Neural cell (in vitro differentiated cells): ENCODE results near the gene OLFM4. TPM values are rescaled to one million over a fixed set of nuclear protein-coding genes. Genes with fewer than 3 reads are reported as not detected.

Experiments used
- H2AFZ ChIP-seq: fragments of 200-600, 300-800 bp; sonication (generic), shearing (Covaris generic); 2 replicates; pipeline ENCODE4 v1.6.0; 2014; ENCODE audit warnings: low read depth, mild to moderate bottlenecking, antibody characterized with exemption, low read length, moderate library complexity
- H3F3A ChIP-seq: fragments of 200-600 bp; shearing (Covaris generic); 2 replicates; pipeline ENCODE4 v1.6.1; 2016; ENCODE audit warnings: mild to moderate bottlenecking, moderate library complexity, mixed read lengths, antibody characterized with exemption, low read length; ENCODE audit not compliant: insufficient read depth, poor library complexity, severe bottlenecking
- H3K27ac ChIP-seq: fragments of 200-600, 300-800 bp; sonication (generic), shearing (Covaris generic); 2 replicates; pipeline ENCODE4 v1.5.1; 2014; ENCODE audit warnings: mild to moderate bottlenecking, low read length, moderate library complexity
- H3K27me3 ChIP-seq: fragments of 300-800, 200-600 bp; sonication (generic), shearing (Covaris generic); 2 replicates; pipeline ENCODE4 v1.6.0; 2014; ENCODE audit warnings: mild to moderate bottlenecking, low read depth, low read length, moderate library complexity; ENCODE audit not compliant: insufficient read depth
- H3K36me3 ChIP-seq: fragments of 300-800, 200-600 bp; sonication (generic), shearing (Covaris generic); 2 replicates; pipeline ENCODE4 v1.5.1; 2014; ENCODE audit warnings: mild to moderate bottlenecking, antibody characterized with exemption, low read length, moderate library complexity; ENCODE audit not compliant: insufficient read depth
- H3K4me2 ChIP-seq: fragments of 300-800, 200-600 bp; sonication (generic), shearing (Covaris generic); 2 replicates; pipeline ENCODE4 v1.6.0; 2014; ENCODE audit warnings: mild to moderate bottlenecking, low read length
- H3K4me3 ChIP-seq: fragments of 300-800, 200-600 bp; sonication (generic), shearing (Covaris generic); 2 replicates; pipeline ENCODE4 v1.5.1; 2014; ENCODE audit warnings: mild to moderate bottlenecking, low read length, moderate library complexity
- H3K79me2 ChIP-seq: fragments of 200-600 bp; shearing (Covaris generic); replicated peaks from 2 replicates; pipeline ENCODE4 v1.6.0; 2014; ENCODE audit warnings: mild to moderate bottlenecking, low read length, moderate library complexity; ENCODE audit not compliant: insufficient read depth
- H3K9ac ChIP-seq: fragments of 300-800, 200-600 bp; sonication (generic), shearing (Covaris generic); 2 replicates; pipeline ENCODE4 v1.6.1; 2016; ENCODE audit warnings: mild to moderate bottlenecking, low read length, mixed read lengths
- H3K9me2 ChIP-seq: fragments of 200-600 bp; shearing (Covaris generic); 2 replicates; pipeline ENCODE4 v1.6.1; 2016; ENCODE audit warnings: mild to moderate bottlenecking, low read length, mixed read lengths; ENCODE audit not compliant: insufficient read depth
- H3K9me3 ChIP-seq: fragments of 200-600, 300-800 bp; sonication (generic), shearing (Covaris generic); 2 replicates; pipeline ENCODE4 v1.6.1; 2016; ENCODE audit warnings: mild to moderate bottlenecking, mixed run types, low read length, moderate library complexity, mixed read lengths
- H4K20me1 ChIP-seq: fragments of 200-600 bp; shearing (Covaris generic); 2 replicates; pipeline ENCODE4 v1.6.1; 2016; ENCODE audit warnings: mild to moderate bottlenecking, mixed run types; ENCODE audit not compliant: insufficient read depth
- EP300 ChIP-seq: fragments of 450-650 bp; conservative IDR thresholded peaks from 2 replicates; pipeline ENCODE4 v1.6.1; 2014; ENCODE audit warnings: antibody characterized with exemption, mild to moderate bottlenecking, moderate library complexity; ENCODE audit not compliant: poor library complexity, severe bottlenecking
- EZH2 ChIP-seq: fragments of 200-600, 300-800 bp; shearing (Covaris generic), sonication (generic); IDR thresholded peaks from 2 replicates; pipeline ENCODE4 v1.6.1; 2014; ENCODE audit warnings: antibody characterized with exemption, low read length, borderline replicate concordance, mild to moderate bottlenecking; ENCODE audit not compliant: insufficient read depth, poor library complexity, severe bottlenecking
- MXI1 ChIP-seq: fragments of 450-650 bp; conservative IDR thresholded peaks from 2 replicates; pipeline ENCODE4 v1.6.1; 2014; ENCODE audit warnings: antibody characterized with exemption, mild to moderate bottlenecking; ENCODE audit not compliant: poor library complexity, severe bottlenecking
- POLR2AphosphoS5 ChIP-seq: IDR thresholded peaks from 2 replicates; pipeline ENCODE4 v1.6.1; 2012
- RAD21 ChIP-seq: fragments of 450-650 bp; conservative IDR thresholded peaks from 2 replicates; pipeline ENCODE4 v1.6.1; 2014; ENCODE audit warnings: antibody characterized with exemption, mild to moderate bottlenecking, moderate library complexity
- SMC3 ChIP-seq: fragments of 450-650 bp; conservative IDR thresholded peaks from 2 replicates; pipeline ENCODE4 v1.6.1; 2014; ENCODE audit warnings: antibody characterized with exemption, mild to moderate bottlenecking, moderate library complexity; ENCODE audit not compliant: poor library complexity
- TAF1 ChIP-seq: IDR thresholded peaks from 2 replicates; pipeline ENCODE4 v1.6.1; 2012; ENCODE audit warnings: low read depth
- polyA plus RNA-seq: library from polyadenylated mRNA; depleted of rRNA; stranded (reverse); fragments of >200 nt; gene quantifications from 2 replicates; pipeline ENCODE4 v1.2.3, GENCODE V29; 2014
- TF ChIP-seq, protein P1 (sequence below): fragments of 450-650 bp; IDR thresholded peaks from 2 replicates; pipeline ENCODE4 v1.5.1; 2014; ENCODE audit warnings: antibody characterized with exemption, mild to moderate bottlenecking, moderate library complexity; ENCODE audit not compliant: poor library complexity, severe bottlenecking
- TF ChIP-seq, protein P2 (sequence below): IDR thresholded peaks from 2 replicates; pipeline ENCODE4 v1.6.1; 2012; ENCODE audit warnings: borderline replicate concordance

Gene OLFM4
- polyA plus RNA-seq, 1 donor from 2014 or later = 0.46 TPM

DNA sequence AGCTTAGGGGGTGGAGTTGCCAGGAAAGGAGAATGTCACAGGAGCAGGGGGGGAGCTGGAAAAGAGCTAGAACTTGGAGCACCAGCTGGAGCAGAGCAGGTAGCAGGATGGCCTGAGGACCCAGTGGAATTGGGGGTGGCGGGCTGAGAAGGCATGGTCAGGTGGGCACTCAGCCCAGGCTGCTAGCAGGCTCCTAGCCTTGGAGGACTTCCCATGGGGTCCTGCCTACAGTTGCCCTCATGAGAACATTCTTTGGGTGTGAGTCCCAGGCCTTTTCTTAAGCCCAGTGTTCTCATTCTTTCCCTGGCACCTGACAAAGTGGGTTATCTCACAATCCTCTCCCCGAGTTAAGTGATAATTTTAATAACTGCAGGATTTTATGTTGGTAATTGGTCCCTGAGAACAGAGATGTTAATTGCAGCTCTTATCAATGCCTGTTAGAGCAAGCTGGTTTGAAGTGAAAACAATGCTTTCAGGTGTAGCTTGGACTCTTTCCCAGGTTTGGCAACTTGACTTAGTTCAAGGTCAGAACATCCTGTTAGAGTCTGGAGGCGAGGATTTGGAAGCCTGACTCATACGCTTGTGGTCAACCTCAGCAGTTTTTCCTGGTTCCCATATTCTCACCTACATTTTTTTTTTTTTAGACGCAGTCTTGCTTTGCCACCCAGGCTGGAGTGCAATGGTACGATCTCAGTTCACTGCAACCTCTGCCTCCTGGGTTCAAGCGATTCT lies 18.1 kb upstream of the OLFM4 start:
- H3K27me3 ChIP-seq = no peaks in the 10 kb centered on the region
- H3K4me2 ChIP-seq = no peak overlapping the region
- H3K27ac ChIP-seq = no peak overlapping the region
- no peak for TF ChIP-seq POLR2AphosphoS5
- TF ChIP-seq EZH2 = no peak
- no peak for TF ChIP-seq RAD21
- no peak for TF ChIP-seq TAF1
- no peak for TF ChIP-seq EP300
- TF ChIP-seq, protein P1, sequence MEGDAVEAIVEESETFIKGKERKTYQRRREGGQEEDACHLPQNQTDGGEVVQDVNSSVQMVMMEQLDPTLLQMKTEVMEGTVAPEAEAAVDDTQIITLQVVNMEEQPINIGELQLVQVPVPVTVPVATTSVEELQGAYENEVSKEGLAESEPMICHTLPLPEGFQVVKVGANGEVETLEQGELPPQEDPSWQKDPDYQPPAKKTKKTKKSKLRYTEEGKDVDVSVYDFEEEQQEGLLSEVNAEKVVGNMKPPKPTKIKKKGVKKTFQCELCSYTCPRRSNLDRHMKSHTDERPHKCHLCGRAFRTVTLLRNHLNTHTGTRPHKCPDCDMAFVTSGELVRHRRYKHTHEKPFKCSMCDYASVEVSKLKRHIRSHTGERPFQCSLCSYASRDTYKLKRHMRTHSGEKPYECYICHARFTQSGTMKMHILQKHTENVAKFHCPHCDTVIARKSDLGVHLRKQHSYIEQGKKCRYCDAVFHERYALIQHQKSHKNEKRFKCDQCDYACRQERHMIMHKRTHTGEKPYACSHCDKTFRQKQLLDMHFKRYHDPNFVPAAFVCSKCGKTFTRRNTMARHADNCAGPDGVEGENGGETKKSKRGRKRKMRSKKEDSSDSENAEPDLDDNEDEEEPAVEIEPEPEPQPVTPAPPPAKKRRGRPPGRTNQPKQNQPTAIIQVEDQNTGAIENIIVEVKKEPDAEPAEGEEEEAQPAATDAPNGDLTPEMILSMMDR = no peak
- TF ChIP-seq SMC3 = no peak
- TF ChIP-seq, protein P2, sequence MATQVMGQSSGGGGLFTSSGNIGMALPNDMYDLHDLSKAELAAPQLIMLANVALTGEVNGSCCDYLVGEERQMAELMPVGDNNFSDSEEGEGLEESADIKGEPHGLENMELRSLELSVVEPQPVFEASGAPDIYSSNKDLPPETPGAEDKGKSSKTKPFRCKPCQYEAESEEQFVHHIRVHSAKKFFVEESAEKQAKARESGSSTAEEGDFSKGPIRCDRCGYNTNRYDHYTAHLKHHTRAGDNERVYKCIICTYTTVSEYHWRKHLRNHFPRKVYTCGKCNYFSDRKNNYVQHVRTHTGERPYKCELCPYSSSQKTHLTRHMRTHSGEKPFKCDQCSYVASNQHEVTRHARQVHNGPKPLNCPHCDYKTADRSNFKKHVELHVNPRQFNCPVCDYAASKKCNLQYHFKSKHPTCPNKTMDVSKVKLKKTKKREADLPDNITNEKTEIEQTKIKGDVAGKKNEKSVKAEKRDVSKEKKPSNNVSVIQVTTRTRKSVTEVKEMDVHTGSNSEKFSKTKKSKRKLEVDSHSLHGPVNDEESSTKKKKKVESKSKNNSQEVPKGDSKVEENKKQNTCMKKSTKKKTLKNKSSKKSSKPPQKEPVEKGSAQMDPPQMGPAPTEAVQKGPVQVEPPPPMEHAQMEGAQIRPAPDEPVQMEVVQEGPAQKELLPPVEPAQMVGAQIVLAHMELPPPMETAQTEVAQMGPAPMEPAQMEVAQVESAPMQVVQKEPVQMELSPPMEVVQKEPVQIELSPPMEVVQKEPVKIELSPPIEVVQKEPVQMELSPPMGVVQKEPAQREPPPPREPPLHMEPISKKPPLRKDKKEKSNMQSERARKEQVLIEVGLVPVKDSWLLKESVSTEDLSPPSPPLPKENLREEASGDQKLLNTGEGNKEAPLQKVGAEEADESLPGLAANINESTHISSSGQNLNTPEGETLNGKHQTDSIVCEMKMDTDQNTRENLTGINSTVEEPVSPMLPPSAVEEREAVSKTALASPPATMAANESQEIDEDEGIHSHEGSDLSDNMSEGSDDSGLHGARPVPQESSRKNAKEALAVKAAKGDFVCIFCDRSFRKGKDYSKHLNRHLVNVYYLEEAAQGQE = no peak
- H3K9me3 ChIP-seq = no peaks in the 10 kb centered on the region
- H3F3A ChIP-seq = no peaks in the 10 kb centered on the region
- no peaks in the 10 kb centered on the region for H3K9me2 ChIP-seq
- no peak overlapping the region for H3K4me3 ChIP-seq
- H3K36me3 ChIP-seq = no peaks in the 10 kb centered on the region
- H2AFZ ChIP-seq = no peak overlapping the region
- H4K20me1 ChIP-seq = no peaks in the 10 kb centered on the region
- no peak overlapping the region for H3K9ac ChIP-seq
- H3K79me2 ChIP-seq = no peaks in the 10 kb centered on the region

DNA sequence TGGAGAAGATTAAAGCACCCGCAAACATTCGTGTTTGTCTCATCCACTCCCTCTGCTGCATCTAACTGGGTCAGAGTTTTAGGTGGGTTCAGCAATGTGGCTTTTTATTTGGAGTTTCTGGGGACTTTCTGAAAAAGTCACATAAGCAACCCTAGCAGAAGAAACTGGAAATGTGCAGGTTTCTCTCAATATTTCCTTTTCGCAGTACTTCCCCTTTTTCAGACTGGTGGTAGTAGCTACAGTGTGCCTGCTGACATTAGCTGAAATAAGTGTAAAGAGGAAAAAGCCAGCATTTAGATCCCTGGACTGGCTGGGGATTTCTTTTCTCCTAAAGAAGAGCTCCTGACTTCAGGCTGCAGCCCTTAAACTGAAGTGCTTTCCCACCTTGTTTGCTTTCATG lies 15.9 kb upstream of the OLFM4 start:
- Histone ChIP-seq H3K4me2 (no peak overlapping the region), H3K9me2 (no peaks in the 10 kb centered on the region), H3F3A (no peaks in the 10 kb centered on the region), H3K79me2 (no peaks in the 10 kb centered on the region), H3K9ac (no peak overlapping the region), H3K27me3 (no peaks in the 10 kb centered on the region), H3K27ac (no peak overlapping the region), H3K4me3 (no peak overlapping the region), H2AFZ (no peak overlapping the region), H4K20me1 (no peaks in the 10 kb centered on the region), H3K36me3 (no peaks in the 10 kb centered on the region), H3K9me3 (peaks cover 4% of the 10 kb centered on the region)
- no peak for TF ChIP-seq TAF1
- TF ChIP-seq, protein P1 = no peak
- TF ChIP-seq POLR2AphosphoS5 = no peak
- no peak for TF ChIP-seq MXI1
- no peak for TF ChIP-seq EZH2
- TF ChIP-seq EP300 = no peak
- TF ChIP-seq, protein P2 = no peak
- no peak for TF ChIP-seq RAD21
